MG63 (cell line): ENCODE results near the gene TUBA4B. TPM values are rescaled to one million over a fixed set of nuclear protein-coding genes. Genes with fewer than 3 reads are reported as not detected.

Experiments used
- DNase-seq: peaks from one replicate; pipeline ENCODE4 v3.0.0-alpha.2; 2020
- H3K27me3 ChIP-seq: fragments of 250-450 bp; sonication (Bioruptor Pico); 2 replicates; pipeline ENCODE4 v1.5.1; 2020; ENCODE audit warnings: mild to moderate bottlenecking, moderate library complexity
- H3K36me3 ChIP-seq: fragments of 250-450 bp; sonication (Bioruptor Pico); 2 replicates; pipeline ENCODE4 v1.5.1; 2020; ENCODE audit warnings: mild to moderate bottlenecking, moderate library complexity
- H3K4me3 ChIP-seq: fragments of 250-450 bp; sonication (Bioruptor Pico); 2 replicates; pipeline ENCODE4 v1.5.1; 2020; ENCODE audit warnings: mild to moderate bottlenecking, moderate library complexity
- H3K9me3 ChIP-seq: fragments of 250-450 bp; sonication (Bioruptor Pico); 2 replicates; pipeline ENCODE4 v1.5.1; 2020; ENCODE audit warnings: mild to moderate bottlenecking, moderate library complexity
- total RNA-seq: library from RNA; depleted of rRNA; stranded (reverse); fragments of >200 nt; shearing (Covaris generic); gene quantifications from 2 replicates; pipeline ENCODE4 v1.2.3, GENCODE V29; 2014; ENCODE audit warnings: low replicate concordance

The TUBA4B gene
- total RNA-seq, 1 experiment from 2014 or later, result not detected

GRCh38 chr2:219290381-219291171 is 37.5 kb downstream of the TUBA4B start:
- no peaks in the 10 kb centered on the region for H3K27me3 ChIP-seq
- H3K9me3 ChIP-seq, result no peaks in the 10 kb centered on the region
- no peak overlapping the region for H3K4me3 ChIP-seq
- peaks cover 7% of the 10 kb centered on the region for H3K36me3 ChIP-seq
- DNase-seq, result no peak

GRCh38 chr2:219291394-219291793 is 38.4 kb downstream of the TUBA4B start:
- Histone ChIP-seq H3K9me3 (no peaks in the 10 kb centered on the region), H3K4me3 (no peak overlapping the region), H3K36me3 (peaks cover 4% of the 10 kb centered on the region; the same call in 1 of the 2 replicates), H3K27me3 (no peaks in the 10 kb centered on the region)
- no peak for DNase-seq

- H3K36me3 ChIP-seq, result peaks cover 1% of the 10 kb centered on the region; the same call in 1 of the 2 replicates
- H3K4me3 ChIP-seq, result no peak overlapping the region
- no peaks in the 10 kb centered on the region for H3K27me3 ChIP-seq
- H3K9me3 ChIP-seq, result no peaks in the 10 kb centered on the region
- DNase-seq, result no peak
These were observed 39.0 kb downstream of the TUBA4B start for GRCh38 chr2:219291910-219292490.

- Histone ChIP-seq H3K27me3 (no peaks in the 10 kb centered on the region), H3K4me3 (no peak overlapping the region), H3K9me3 (no peaks in the 10 kb centered on the region), H3K36me3 (no peaks in the 10 kb centered on the region)
- DNase-seq, result no peak
These were observed 39.6 kb downstream of the TUBA4B start for GRCh38 chr2:219292616-219293015.

GRCh38 chr2:219293736-219294231 is 40.7 kb downstream of the TUBA4B start:
- Histone ChIP-seq H3K9me3 (no peaks in the 10 kb centered on the region), H3K27me3 (no peaks in the 10 kb centered on the region), H3K36me3 (no peaks in the 10 kb centered on the region), H3K4me3 (no peak overlapping the region)
- DNase-seq, result no peak

- DNase-seq, result peak; percentile 74
- H3K9me3 ChIP-seq, result no peaks in the 10 kb centered on the region
- H3K4me3 ChIP-seq, result peak overlapping the region; percentile 32
- no peaks in the 10 kb centered on the region for H3K27me3 ChIP-seq
- H3K36me3 ChIP-seq, result no peaks in the 10 kb centered on the region
These were observed 41.6 kb downstream of the TUBA4B start for GRCh38 chr2:219294356-219295351.

GRCh38 chr2:219296142-219296541 is 43.1 kb downstream of the TUBA4B start:
- Histone ChIP-seq H3K36me3 (no peaks in the 10 kb centered on the region), H3K9me3 (no peaks in the 10 kb centered on the region)
- DNase-seq, result no peak

GRCh38 chr2:219296631-219297391 is 43.8 kb downstream of the TUBA4B start:
- no peak overlapping the region for H3K4me3 ChIP-seq
- no peak for DNase-seq

More at GRCh38 chr2:219296142-219296541, 43.1 kb downstream of the TUBA4B start:
- peaks cover under 1% of the 10 kb centered on the region; the same call in 1 of the 2 replicates for H3K27me3 ChIP-seq
- no peak overlapping the region for H3K4me3 ChIP-seq

GRCh38 chr2:219297766-219298456 is 44.9 kb downstream of the TUBA4B start:
- peaks cover 3% of the 10 kb centered on the region; the same call in 1 of the 2 replicates for H3K27me3 ChIP-seq
- no peaks in the 10 kb centered on the region for H3K36me3 ChIP-seq
- no peak overlapping the region for H3K4me3 ChIP-seq
- H3K9me3 ChIP-seq, result no peaks in the 10 kb centered on the region
- no peak for DNase-seq

More at GRCh38 chr2:219296631-219297391, 43.8 kb downstream of the TUBA4B start:
- H3K36me3 ChIP-seq, result no peaks in the 10 kb centered on the region
- H3K9me3 ChIP-seq, result no peaks in the 10 kb centered on the region
- H3K27me3 ChIP-seq, result peaks cover 3% of the 10 kb centered on the region; the same call in 1 of the 2 replicates

GRCh38 chr2:219298759-219299371 is 45.8 kb downstream of the TUBA4B start:
- no peaks in the 10 kb centered on the region for H3K36me3 ChIP-seq
- no peak overlapping the region for H3K4me3 ChIP-seq
- peak; percentile 75 for DNase-seq
- H3K9me3 ChIP-seq, result no peaks in the 10 kb centered on the region
- H3K27me3 ChIP-seq, result peaks cover 3% of the 10 kb centered on the region; the same call in 1 of the 2 replicates

- no peaks in the 10 kb centered on the region for H3K36me3 ChIP-seq
- H3K9me3 ChIP-seq, result no peaks in the 10 kb centered on the region
- no peak for DNase-seq
- peaks cover 3% of the 10 kb centered on the region; the same call in 1 of the 2 replicates for H3K27me3 ChIP-seq
- no peak overlapping the region for H3K4me3 ChIP-seq
These were observed 46.3 kb downstream of the TUBA4B start for GRCh38 chr2:219299372-219299760.

GRCh38 chr2:219300022-219300421 is 47.0 kb downstream of the TUBA4B start:
- H3K4me3 ChIP-seq, result no peak overlapping the region
- no peaks in the 10 kb centered on the region for H3K9me3 ChIP-seq
- no peak for DNase-seq
- no peaks in the 10 kb centered on the region for H3K36me3 ChIP-seq
- H3K27me3 ChIP-seq, result peaks cover 3% of the 10 kb centered on the region; the same call in 1 of the 2 replicates

GRCh38 chr2:219302412-219302968 is 49.4 kb downstream of the TUBA4B start:
- H3K27me3 ChIP-seq, result peaks cover 4% of the 10 kb centered on the region; the same call in 1 of the 2 replicates
- no peaks in the 10 kb centered on the region for H3K36me3 ChIP-seq
- no peak for DNase-seq
- no peaks in the 10 kb centered on the region for H3K9me3 ChIP-seq
- no peak overlapping the region for H3K4me3 ChIP-seq

GRCh38 chr2:219304223-219304622 is 51.2 kb downstream of the TUBA4B start:
- no peak for DNase-seq
- no peaks in the 10 kb centered on the region for H3K36me3 ChIP-seq
- H3K9me3 ChIP-seq, result no peaks in the 10 kb centered on the region
- peaks cover 15% of the 10 kb centered on the region for H3K27me3 ChIP-seq
- no peak overlapping the region for H3K4me3 ChIP-seq

GRCh38 chr2:219306047-219306446 is 53.0 kb downstream of the TUBA4B start:
- H3K4me3 ChIP-seq, result no peak overlapping the region
- no peak for DNase-seq
- no peaks in the 10 kb centered on the region for H3K36me3 ChIP-seq

More at GRCh38 chr2:219306047-219306446, 53.0 kb downstream of the TUBA4B start:
- H3K27me3 ChIP-seq, result peaks cover 20% of the 10 kb centered on the region
- no peaks in the 10 kb centered on the region for H3K9me3 ChIP-seq
